GM12878 (cell line): ENCODE measurements around the gene LIPT1. TPM values are rescaled to one million over a fixed set of nuclear protein-coding genes. Genes with fewer than 3 reads are reported as not detected.

ENCODE experiments used
- ATAC-seq: fragments of 200-7000 bp; cut with Tn5 transposase; 3 replicates; pipeline ENCODE4 v1.9.1; 2020; ENCODE audit warnings: mild to moderate bottlenecking, moderate library complexity
- BruUV-seq: library from RNA; stranded (reverse); fragments of 400-500 nt; replicated peaks from 2 replicates; lab custom pipeline; 2021; lab: Mats Ljungman, UMichigan
- CTCF ChIA-PET: fragments of 300-600 bp; sonication (Branson Sonifier 250); formaldehyde crosslinking; extraction: SDS; loops from one replicate; lab custom pipeline; 2021; ENCODE audit warnings: inconsistent platforms; lab: Yijun Ruan, JAX
- POLR2A ChIA-PET: fragments of 350-600 bp; formaldehyde crosslinking; extraction: SDS; loops from one replicate; lab custom pipeline; 2021; ENCODE audit warnings: inconsistent platforms; lab: Charles Lee
- RAD21 ChIA-PET: fragments of 300-600 bp; sonication (Branson Sonifier 250); formaldehyde crosslinking; loops from one replicate; lab custom pipeline; 2023; ENCODE audit warnings: antibody characterized with exemption; ENCODE audit not compliant: unreplicated experiment; lab: Charles Lee
- SMC1A ChIA-PET: fragments of 300-600 bp; sonication (Branson Sonifier 250); formaldehyde crosslinking; loops from one replicate; lab custom pipeline; 2023; ENCODE audit not compliant: unreplicated experiment, uncharacterized antibody; lab: Charles Lee
- DNase-seq: peaks from one replicate; pipeline ENCODE4 v3.0.0-alpha.2; 2011; ENCODE audit warnings: low read depth, low spot score
- FAIRE-seq: peaks from 3 replicates; lab custom pipeline; 2011; peaks lifted over from hg19 to GRCh38; lab: Jason Lieb, UNC
- H2AFZ ChIP-seq: 2 replicates; pipeline ENCODE4 v1.6.0; 2011; ENCODE audit warnings: low read depth, low read length, control low read depth; ENCODE audit not compliant: control insufficient read depth
- H3K27ac ChIP-seq: 2 replicates; pipeline ENCODE4 v1.5.1; 2011; ENCODE audit warnings: control low read depth; ENCODE audit not compliant: control insufficient read depth, insufficient read depth
- H3K27me3 ChIP-seq, 2 experiments: replicated peaks in 1 of 2; 2 replicates each; pipeline versions ENCODE4 v1.6.0 to v1.6.1; 2011; ENCODE audit warnings: low read length in 1 of 2; ENCODE audit not compliant: control insufficient read depth in 2 of 2, insufficient read depth in 2 of 2
- H3K36me3 ChIP-seq, 2 experiments: 2 replicates each; pipeline ENCODE4 v1.5.1; 2011; ENCODE audit warnings: low read length in 1 of 2; ENCODE audit not compliant: control insufficient read depth in 2 of 2, insufficient read depth in 2 of 2
- H3K4me1 ChIP-seq: 2 replicates; pipeline ENCODE4 v1.6.1; 2011; ENCODE audit warnings: mild to moderate bottlenecking, low read length, moderate library complexity, mixed read lengths; ENCODE audit not compliant: control insufficient read depth, insufficient read depth
- H3K4me2 ChIP-seq: 2 replicates; pipeline ENCODE4 v1.6.0; 2011; ENCODE audit warnings: control low read depth; ENCODE audit not compliant: control insufficient read depth, insufficient read depth
- H3K4me3 ChIP-seq: fragments of 200-600 bp; sonication (generic); 2 replicates; pipeline ENCODE4 v1.5.1; 2016
- H3K79me2 ChIP-seq: 2 replicates; pipeline ENCODE4 v1.6.0; 2011; ENCODE audit warnings: low read length; ENCODE audit not compliant: control insufficient read depth, insufficient read depth
- H3K9ac ChIP-seq: 2 replicates; pipeline ENCODE4 v1.8.0; 2011; ENCODE audit warnings: low read length, control low read depth, mixed read lengths; ENCODE audit not compliant: control insufficient read depth, insufficient read depth
- H3K9me3 ChIP-seq: replicated peaks from 3 replicates; pipeline ENCODE4 v1.5.1; 2011; ENCODE audit warnings: mild to moderate bottlenecking, low read length; ENCODE audit not compliant: control insufficient read depth, insufficient read depth
- H4K20me1 ChIP-seq: 2 replicates; pipeline ENCODE4 v1.6.0; 2011; ENCODE audit not compliant: control insufficient read depth, insufficient read depth
- BACH1 ChIP-seq: fragments of 450-650 bp; IDR thresholded peaks from 2 replicates; pipeline ENCODE4 v1.6.1; 2017; ENCODE audit warnings: mild to moderate bottlenecking, borderline replicate concordance
- BHLHE40 ChIP-seq, 2 experiments: fragments of 450-650 bp in 1 of 2; IDR thresholded peaks; 2 replicates each; pipeline ENCODE4 v1.6.1; 2011 to 2017; ENCODE audit warnings: low read depth in 2 of 2, borderline replicate concordance in 1 of 2, improper control_type of control experiment in 1 of 2, low read length in 1 of 2, mild to moderate bottlenecking in 1 of 2
- BMI1 ChIP-seq: fragments of 450-650 bp; IDR thresholded peaks from 2 replicates; pipeline ENCODE4 v1.6.1; 2016; ENCODE audit warnings: mild to moderate bottlenecking, moderate library complexity, borderline replicate concordance
- CREM ChIP-seq: IDR thresholded peaks from 2 replicates; pipeline ENCODE4 v1.6.1; 2014; ENCODE audit warnings: antibody characterized with exemption, low read depth
- DPF2 ChIP-seq: fragments of 450-650 bp; IDR thresholded peaks from 2 replicates; pipeline ENCODE4 v1.6.1; 2017; ENCODE audit warnings: mild to moderate bottlenecking
- GATAD2B ChIP-seq: fragments of 450-650 bp; conservative IDR thresholded peaks from 2 replicates; pipeline ENCODE4 v1.6.1; 2017; ENCODE audit warnings: low read depth, mild to moderate bottlenecking, moderate library complexity
- MAX ChIP-seq: IDR thresholded peaks from 2 replicates; pipeline ENCODE4 v1.6.1; 2012; ENCODE audit warnings: low read depth, low read length, improper control_type of control experiment
- PKNOX1 ChIP-seq: fragments of 450-650 bp; IDR thresholded peaks from 2 replicates; pipeline ENCODE4 v1.6.1; 2016; ENCODE audit warnings: mild to moderate bottlenecking
- TBL1XR1 ChIP-seq: IDR thresholded peaks from 2 replicates; pipeline ENCODE4 v1.6.1; 2012; ENCODE audit warnings: low read depth, low read length, improper control_type of control experiment
- TCF3 ChIP-seq: IDR thresholded peaks from 2 replicates; pipeline ENCODE4 v1.6.1; 2012; ENCODE audit warnings: low read depth, mild to moderate bottlenecking, low read length, borderline replicate concordance; ENCODE audit not compliant: insufficient read depth
- USF2 ChIP-seq: IDR thresholded peaks from 2 replicates; pipeline ENCODE4 v1.6.1; 2011; ENCODE audit warnings: low read depth, low read length, improper control_type of control experiment, borderline replicate concordance
- WGBS: methylation state at CpG from one replicate; pipeline ENCODE4 v1.1.6; 2016; ENCODE audit warnings: low lambda C conversion rate; ENCODE audit not compliant: insufficient replicate concordance, insufficient coverage; ENCODE audit errors: missing lambda C conversion rate; 5-methylcytosine and 5-hydroxymethylcytosine counted together
- in situ Hi-C: fragments of 300-500 bp; cut with MboI; formaldehyde crosslinking; loops from 9 replicates; pipeline ENCODE4 v1.14.3; 2018; ENCODE audit warnings: mixed read lengths
- intact Hi-C: fragments of 100-400 bp; cut with micrococcal nuclease; formaldehyde crosslinking; loops from one replicate; pipeline ENCODE4 v1.14.2; 2022; ENCODE audit not compliant: unreplicated experiment
- polyA plus RNA-seq, 11 experiments: library from polyadenylated mRNA; depleted of rRNA in 4 of 11; unstranded in 6 of 11; stranded (reverse) in 5 of 11; fragments of >200 nt; fragmentation: Nextera tagmentation in 4 of 11; fragmentation: Illumina TruSeq in 1 of 11; extraction: Ambion mirVana in 4 of 11; extraction: Trizol in 1 of 11; gene quantifications; 1 replicate in 1 of 11; 2 replicates in 10 of 11; pipeline versions ENCODE4 v1.2.1 to v1.2.3, GENCODE V29; 2011 to 2016; ENCODE audit warnings: inconsistent platforms in 2 of 11, missing spikeins in 2 of 11, low read depth in 1 of 11
- total RNA-seq, 4 experiments: library from RNA; depleted of rRNA in 3 of 4; stranded (reverse); fragments of >200 nt in 3 of 4; fragmentation: Illumina TruSeq in 1 of 4; extraction: Trizol in 1 of 4; gene quantifications; 2 replicates each; pipeline versions ENCODE4 v1.2.1 to v1.2.3, GENCODE V29; 2013 to 2021

The LIPT1 gene
- total and polyA plus RNA-seq, 10 of the 15 experiments (the other 5 are each of a cell fraction or from before 2014, with no cell fraction given), result 8.0 to 15.5 (median 10.9) TPM

DNA sequence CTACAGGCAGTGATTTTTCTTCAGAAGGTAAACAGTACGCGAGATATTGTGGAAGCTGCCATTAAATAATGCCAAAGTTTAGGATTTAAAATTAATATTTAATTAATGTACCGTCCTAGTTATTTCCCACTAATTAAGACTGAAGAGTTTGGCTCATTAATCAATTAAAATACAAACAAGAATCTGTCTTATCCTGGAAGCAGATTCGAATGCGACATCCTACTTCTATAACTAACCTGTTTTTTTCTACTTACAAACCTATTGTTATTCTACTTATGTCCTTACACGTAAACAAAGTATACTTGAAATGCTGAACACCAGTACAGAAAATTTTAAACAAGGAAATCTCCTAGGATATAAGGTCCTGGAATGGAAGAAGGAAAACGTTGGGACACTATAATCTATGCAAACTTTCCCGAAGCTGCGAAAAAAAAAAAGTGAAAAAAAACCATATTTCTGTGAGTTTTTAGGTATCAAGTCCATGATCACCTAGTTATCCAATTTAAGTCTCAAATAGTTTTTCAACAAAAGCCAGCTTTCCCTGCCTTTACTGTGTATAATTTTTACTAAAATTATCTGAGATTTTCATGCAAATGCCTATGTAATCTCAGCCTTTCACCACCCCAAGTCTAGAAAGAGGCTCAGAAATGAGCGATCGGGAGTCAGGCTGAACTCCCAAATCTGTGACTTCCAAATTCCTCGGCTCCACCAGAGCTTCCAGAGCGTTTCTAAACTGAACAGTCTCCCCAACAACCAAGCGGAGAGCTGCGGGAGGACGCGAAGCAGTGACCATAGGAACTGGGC lies 14.5 kb upstream of the LIPT1 start:
- no peaks in the 10 kb centered on the region for H3K27me3 ChIP-seq
- H3K4me3 ChIP-seq, result peak overlapping the region; percentile 77
- peak overlapping the region; percentile 94 for H2AFZ ChIP-seq
- H3K36me3 ChIP-seq, result no peaks in the 10 kb centered on the region
- ChIA-PET RAD21 (interaction anchor here (1.0 to 2.4 kb wide), 5 partner anchors 13 to 197 kb away, joined by 4 to 13 read pairs (median 6); partner anchors contain the start of genes EIF5B, LIPT1, MITD1 and MRPL30), SMC1A (interaction anchor here (0.9 to 2.5 kb wide), 5 partner anchors 13 to 207 kb away, joined by 3 to 11 read pairs (median 8); partner anchors contain the start of genes LIPT1 and TSGA10), POLR2A (interaction anchor here (0.5 to 3.2 kb wide), 8 partner anchors 13 to 197 kb away, joined by 3 to 26 read pairs (median 6); partner anchors contain the start of genes EIF5B, LIPT1, TSGA10 and TXNDC9), CTCF (interaction anchor here (0.7 to 2.5 kb wide), 8 partner anchors 12 to 196 kb away, joined by 3 to 11 read pairs (median 4); partner anchors contain the start of genes EIF5B, LIPT1, TSGA10 and TXNDC9)
- H4K20me1 ChIP-seq, result no peaks in the 10 kb centered on the region
- TSS peak; percentile 58 for BruUV-seq
- in situ Hi-C loops, result no loop called here
- peaks cover 10% of the 10 kb centered on the region for H3K4me1 ChIP-seq
- no peak for DNase-seq
- 42% methylated on average over 17 of the region's 17 CpGs for WGBS
- peak overlapping the region; percentile 94 for H3K4me2 ChIP-seq
- FAIRE-seq, result no peak
- no peaks in the 10 kb centered on the region for H3K79me2 ChIP-seq
- H3K9ac ChIP-seq, result peak overlapping the region; percentile 74
- ATAC-seq, result no peak
- H3K27ac ChIP-seq, result peak overlapping the region; percentile 55
- TF ChIP-seq BMI1 (peak; percentile 29; the same call in 1 of the 2 replicates), CREM (no peak), BHLHE40 (IDR thresholded peaks at IDR 0.05; ENCODE audit: borderline replicate concordance in 1 of 2, low read depth in 2 of 2, low read length in 1 of 2) (peak in 1 of 2 experiments; percentile 14; a peak in 1 of 4 replicates)
- no peaks in the 10 kb centered on the region for H3K9me3 ChIP-seq
- intact Hi-C loops, result loop anchor here (5.0 kb wide), 1 partner anchor 42 kb away; the partner anchor contains the start of genes MITD1 and MRPL30

DNA sequence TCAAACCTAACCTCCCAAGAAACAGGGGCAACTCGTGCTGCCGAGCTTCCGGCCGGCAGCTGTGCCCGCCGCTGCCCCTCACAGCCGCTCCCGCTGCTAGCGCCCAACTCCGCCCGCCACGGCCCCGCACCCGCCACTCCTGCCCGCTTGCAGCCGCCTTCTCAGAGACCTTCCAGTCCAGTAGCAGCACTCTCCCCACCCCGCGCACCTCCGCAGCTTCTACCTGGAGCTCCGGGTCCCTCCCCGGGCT lies 14.0 kb upstream of the LIPT1 start:
- no TSS peak for BruUV-seq
- peak overlapping the region; percentile 94 for H3K4me2 ChIP-seq
- in situ Hi-C loops (no loop called here), intact Hi-C loops (loop anchor here (5.0 kb wide), 1 partner anchor 42 kb away; the partner anchor contains the start of genes MITD1 and MRPL30)
- DNase-seq, result no peak
- ChIA-PET SMC1A (interaction anchor here (0.9 to 2.5 kb wide), 6 partner anchors 13 to 206 kb away, joined by 3 to 11 read pairs (median 6); partner anchors contain the start of genes LIPT1 and TSGA10), POLR2A (interaction anchor here (0.5 to 3.2 kb wide), 8 partner anchors 12 to 197 kb away, joined by 3 to 26 read pairs (median 6); partner anchors contain the start of genes EIF5B, LIPT1, TSGA10 and TXNDC9), RAD21 (interaction anchor here (1.0 to 2.4 kb wide), 5 partner anchors 13 to 196 kb away, joined by 4 to 13 read pairs (median 6); partner anchors contain the start of genes EIF5B, LIPT1, MITD1 and MRPL30), CTCF (interaction anchor here (0.7 to 2.5 kb wide), 8 partner anchors 11 to 196 kb away, joined by 3 to 11 read pairs (median 4); partner anchors contain the start of genes EIF5B, LIPT1, TSGA10 and TXNDC9)
- WGBS, result under 1% methylated on average over 21 of the region's 21 CpGs
- peak; percentile 63 for ATAC-seq
- peak overlapping the region; percentile 74 for H3K9ac ChIP-seq
- no peak for FAIRE-seq
- peak overlapping the region; percentile 77 for H3K4me3 ChIP-seq
- H4K20me1 ChIP-seq, result no peaks in the 10 kb centered on the region
- H3K9me3 ChIP-seq, result no peaks in the 10 kb centered on the region
- H3K36me3 ChIP-seq, result no peaks in the 10 kb centered on the region
- H3K4me1 ChIP-seq, result peaks cover 10% of the 10 kb centered on the region
- no peaks in the 10 kb centered on the region for H3K27me3 ChIP-seq
- no peaks in the 10 kb centered on the region for H3K79me2 ChIP-seq
- H2AFZ ChIP-seq, result peak overlapping the region; percentile 94
- peak overlapping the region; percentile 55 for H3K27ac ChIP-seq
- TF ChIP-seq BACH1 (peak; percentile 26; the same call in 1 of the 2 replicates), TCF3 (peak; percentile 59; the same call in 1 of the 2 replicates), DPF2 (0 out of 2 replicates have a peak, but pooled peaks have one; percentile 15), TBL1XR1 (0 out of 2 replicates have a peak, but pooled peaks have one; percentile 17), GATAD2B (0 out of 2 replicates have a peak, but pooled peaks have one; percentile 19), USF2 (no peak), MAX (no peak), PKNOX1 (no peak)
